ENCODE results near the gene SULT2B1. TPM values are rescaled to one million over a fixed set of nuclear protein-coding genes. Genes with fewer than 3 reads are reported as not detected.
A peak's percentile ranks its signal among the peaks of the same experiment; 100 is the strongest.

Gene SULT2B1
- total and polyA plus RNA-seq, 7 donors, result 0.06 to 0.23 TPM; not detected in 5

- intact Hi-C loops (cut with DNase I), result no loop called here
- peaks cover 0 to under 1% of the 10 kb centered on the region in 2 donors for H3K36me3 ChIP-seq (ENCODE audit: insufficient read depth in 1 of 2, low read depth in 1 of 2)
- no peaks in the 10 kb centered on the region for H3K27me3 ChIP-seq (ENCODE audit: insufficient read depth in 3 of 3, low read length in 2 of 3)
- H3K4me3 ChIP-seq, result no peak overlapping the region
- H3K9me3 ChIP-seq, result no peaks in the 10 kb centered on the region
- H3K4me1 ChIP-seq, result peaks cover 14% of the 10 kb centered on the region
- TF ChIP-seq CTCF (IDR thresholded peaks at IDR 0.05), result no peak
- ATAC-seq (no peak), DNase-seq (no peak)
- 89 to 91% (median 91%) methylated on average over 20 of the region's 20 CpGs for WGBS, 3 donors
- H3K27ac ChIP-seq, result no peak overlapping the region
Measured at GRCh38 chr19:48609571-48610108, 57.7 kb downstream of the SULT2B1 start.

- Histone ChIP-seq H3K9me3 (no peaks in the 10 kb centered on the region), H3K27me3 (ENCODE audit: insufficient read depth in 3 of 3, low read length in 2 of 3) (no peaks in the 10 kb centered on the region), H3K36me3 (ENCODE audit: insufficient read depth in 1 of 2, low read depth in 1 of 2) (peaks cover 8 to 23% of the 10 kb centered on the region in 2 donors), H3K4me1 (peaks cover 18% of the 10 kb centered on the region), H3K27ac (no peak overlapping the region), H3K4me3 (no peak overlapping the region)
- TF ChIP-seq CTCF (IDR thresholded peaks at IDR 0.05), result no peak
- WGBS, 3 donors, result 87 to 91% (median 90%) methylated on average over 14 of the region's 14 CpGs
- intact Hi-C loops (cut with DNase I), result no loop called here
- ATAC-seq, result no peak
- DNase-seq, result no peak
Measured at GRCh38 chr19:48611872-48612271, 59.9 kb downstream of the SULT2B1 start.

GRCh38 chr19:48613024-48613851 is 61.3 kb downstream of the SULT2B1 start:
- intact Hi-C loops (cut with DNase I), result no loop called here
- peak; percentile 67 to 86 for DNase-seq
- H3K27me3 ChIP-seq (ENCODE audit: insufficient read depth in 3 of 3, low read length in 2 of 3), result no peaks in the 10 kb centered on the region

GRCh38 chr19:48613852-48614435 is 62.0 kb downstream of the SULT2B1 start:
- H3K27ac ChIP-seq, result peak overlapping the region; percentile 85
- 35 to 46% (median 37%) methylated on average over 13 of the region's 13 CpGs for WGBS, 3 donors
- ATAC-seq, result peak; percentile 0 to 2 (median 2)

More at GRCh38 chr19:48613024-48613851, 61.3 kb downstream of the SULT2B1 start:
- Histone ChIP-seq H3K27ac (peak overlapping the region; percentile 85), H3K36me3 (ENCODE audit: insufficient read depth in 1 of 2, low read depth in 1 of 2) (peaks cover 8 to 32% of the 10 kb centered on the region in 2 donors), H3K4me1 (peaks cover 32% of the 10 kb centered on the region), H3K9me3 (no peaks in the 10 kb centered on the region), H3K4me3 (peak overlapping the region; percentile 35)
- TF ChIP-seq CTCF (IDR thresholded peaks at IDR 0.05), result no peak
- ATAC-seq, result peak; percentile 77 to 83 (median 79)
- WGBS, 3 donors, result 26 to 31% (median 28%) methylated on average over 38 to 39 of the region's 39 CpGs

More at GRCh38 chr19:48613852-48614435, 62.0 kb downstream of the SULT2B1 start:
- peaks cover 8 to 32% of the 10 kb centered on the region in 2 donors for H3K36me3 ChIP-seq (ENCODE audit: insufficient read depth in 1 of 2, low read depth in 1 of 2)
- no peak for TF ChIP-seq CTCF (IDR thresholded peaks at IDR 0.05)
- no peak for DNase-seq
- intact Hi-C loops (cut with DNase I), result no loop called here
- H3K4me3 ChIP-seq, result no peak overlapping the region
- H3K27me3 ChIP-seq (ENCODE audit: insufficient read depth in 3 of 3, low read length in 2 of 3), result no peaks in the 10 kb centered on the region
- peaks cover 33% of the 10 kb centered on the region for H3K4me1 ChIP-seq
- no peaks in the 10 kb centered on the region for H3K9me3 ChIP-seq
